ENCODE results near the gene NEURL2.

The NEURL2 gene

DNA sequence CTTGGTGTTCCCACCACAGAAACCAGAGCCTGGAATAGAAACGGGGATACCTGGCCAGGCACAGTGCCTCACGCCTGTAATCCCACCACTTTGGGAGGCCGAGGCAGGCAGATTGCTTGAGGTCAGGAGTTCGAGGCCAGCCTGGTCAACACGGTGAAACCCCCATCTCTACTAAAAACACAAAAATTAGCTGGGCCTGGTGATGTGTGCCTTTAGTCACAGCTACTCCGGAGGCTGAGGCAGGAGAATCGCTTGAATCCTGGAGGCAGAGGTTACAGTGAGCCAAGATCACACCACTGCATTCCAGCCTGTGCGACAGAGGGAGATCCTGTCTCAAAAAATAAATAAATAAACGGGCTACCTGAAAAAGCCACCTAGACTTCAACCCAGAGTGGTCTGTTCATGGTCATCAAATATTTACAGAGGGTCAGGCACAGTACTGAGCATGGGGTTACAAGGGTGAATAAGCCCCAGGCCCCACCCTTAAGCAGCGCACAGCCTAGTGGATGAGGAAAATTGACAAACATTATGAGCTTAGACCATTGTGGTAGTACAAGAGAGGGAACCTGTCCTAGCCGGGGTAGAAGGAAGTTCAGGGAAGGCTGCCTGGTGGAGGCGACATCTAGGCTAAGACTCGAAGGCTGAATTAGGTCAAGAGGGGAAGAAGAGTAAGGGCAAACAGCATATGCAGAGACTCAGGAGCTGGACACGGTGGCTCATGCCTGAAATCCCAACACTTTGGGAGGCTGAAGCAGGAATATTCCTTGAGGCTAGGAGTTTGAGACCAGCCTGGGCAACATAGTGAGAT lies 36.3 kb upstream of the NEURL2 start:
- Histone ChIP-seq H3K27me3 (ENCODE audit: insufficient read depth, low read length, poor library complexity) (no peaks in the 10 kb centered on the region), H3K36me3 (ENCODE audit: insufficient read depth, low read length) (no peaks in the 10 kb centered on the region), H3K27ac (ENCODE audit: low read length) (no peak overlapping the region), H3K4me2 (ENCODE audit: insufficient read depth, low read length) (no peak overlapping the region), H4K20me1 (ENCODE audit: insufficient read depth, low read length) (no peaks in the 10 kb centered on the region), H3K9ac (ENCODE audit: low read depth, low read length) (no peak overlapping the region), H3K79me2 (ENCODE audit: insufficient read depth, low read length) (no peaks in the 10 kb centered on the region), H3K4me1 (ENCODE audit: insufficient read depth, low read length) (no peaks in the 10 kb centered on the region), H3K9me3 (ENCODE audit: insufficient read depth, low read length, severe bottlenecking) (no peaks in the 10 kb centered on the region), H3K4me3 (ENCODE audit: low read depth in 1 of 2, low read length in 2 of 2) (no peak overlapping the region), H2AFZ (ENCODE audit: low read depth, low read length) (no peak overlapping the region)
- no peak for DNase-seq
- TF ChIP-seq EZH2 (IDR thresholded peaks at IDR 0.05; ENCODE audit: borderline replicate concordance, low read depth, low read length, severe bottlenecking) = no peak
- TF ChIP-seq, protein P1, sequence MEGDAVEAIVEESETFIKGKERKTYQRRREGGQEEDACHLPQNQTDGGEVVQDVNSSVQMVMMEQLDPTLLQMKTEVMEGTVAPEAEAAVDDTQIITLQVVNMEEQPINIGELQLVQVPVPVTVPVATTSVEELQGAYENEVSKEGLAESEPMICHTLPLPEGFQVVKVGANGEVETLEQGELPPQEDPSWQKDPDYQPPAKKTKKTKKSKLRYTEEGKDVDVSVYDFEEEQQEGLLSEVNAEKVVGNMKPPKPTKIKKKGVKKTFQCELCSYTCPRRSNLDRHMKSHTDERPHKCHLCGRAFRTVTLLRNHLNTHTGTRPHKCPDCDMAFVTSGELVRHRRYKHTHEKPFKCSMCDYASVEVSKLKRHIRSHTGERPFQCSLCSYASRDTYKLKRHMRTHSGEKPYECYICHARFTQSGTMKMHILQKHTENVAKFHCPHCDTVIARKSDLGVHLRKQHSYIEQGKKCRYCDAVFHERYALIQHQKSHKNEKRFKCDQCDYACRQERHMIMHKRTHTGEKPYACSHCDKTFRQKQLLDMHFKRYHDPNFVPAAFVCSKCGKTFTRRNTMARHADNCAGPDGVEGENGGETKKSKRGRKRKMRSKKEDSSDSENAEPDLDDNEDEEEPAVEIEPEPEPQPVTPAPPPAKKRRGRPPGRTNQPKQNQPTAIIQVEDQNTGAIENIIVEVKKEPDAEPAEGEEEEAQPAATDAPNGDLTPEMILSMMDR (IDR thresholded peaks at IDR 0.05; ENCODE audit: borderline replicate concordance, extremely low read depth, low read length, poor library complexity, severe bottlenecking) = no peak
- ATAC-seq (ENCODE audit: insufficient read depth, low read depth) = peak; percentile 18; the same call in 1 of the 3 replicates

DNA sequence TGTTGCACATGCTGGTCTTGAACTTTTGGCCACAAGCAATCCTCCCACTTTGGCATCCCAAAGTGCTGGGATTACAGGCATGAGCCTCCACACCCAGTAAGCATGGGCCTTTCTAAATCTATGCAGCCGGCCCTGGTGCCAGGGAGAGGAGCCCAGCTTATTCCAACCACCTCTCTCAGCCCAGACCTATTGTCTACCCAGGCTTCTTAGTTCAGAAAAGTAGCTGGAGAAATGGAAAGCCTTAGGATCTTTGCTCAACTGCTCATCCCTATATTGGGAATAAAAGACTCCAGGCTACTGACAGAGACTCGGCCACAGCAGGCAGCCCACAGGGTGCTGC lies 35.7 kb upstream of the NEURL2 start:
- no peak overlapping the region for H3K27ac ChIP-seq (ENCODE audit: low read length)
- ATAC-seq (ENCODE audit: insufficient read depth, low read depth) (no peak), DNase-seq (no peak)
- no peaks in the 10 kb centered on the region for H3K27me3 ChIP-seq (ENCODE audit: insufficient read depth, low read length, poor library complexity)
- H3K79me2 ChIP-seq (ENCODE audit: insufficient read depth, low read length) = no peaks in the 10 kb centered on the region
- no peak overlapping the region for H3K4me3 ChIP-seq (ENCODE audit: low read depth in 1 of 2, low read length in 2 of 2)
- H2AFZ ChIP-seq (ENCODE audit: low read depth, low read length) = no peak overlapping the region
- TF ChIP-seq EZH2 (IDR thresholded peaks at IDR 0.05; ENCODE audit: borderline replicate concordance, low read depth, low read length, severe bottlenecking) = no peak
- TF ChIP-seq, protein P1 (IDR thresholded peaks at IDR 0.05; ENCODE audit: borderline replicate concordance, extremely low read depth, low read length, poor library complexity, severe bottlenecking) = no peak
- no peak overlapping the region for H3K4me2 ChIP-seq (ENCODE audit: insufficient read depth, low read length)
- no peaks in the 10 kb centered on the region for H4K20me1 ChIP-seq (ENCODE audit: insufficient read depth, low read length)
- H3K9ac ChIP-seq (ENCODE audit: low read depth, low read length) = no peak overlapping the region
- H3K9me3 ChIP-seq (ENCODE audit: insufficient read depth, low read length, severe bottlenecking) = no peaks in the 10 kb centered on the region
- H3K4me1 ChIP-seq (ENCODE audit: insufficient read depth, low read length) = no peaks in the 10 kb centered on the region
- no peaks in the 10 kb centered on the region for H3K36me3 ChIP-seq (ENCODE audit: insufficient read depth, low read length)

DNA sequence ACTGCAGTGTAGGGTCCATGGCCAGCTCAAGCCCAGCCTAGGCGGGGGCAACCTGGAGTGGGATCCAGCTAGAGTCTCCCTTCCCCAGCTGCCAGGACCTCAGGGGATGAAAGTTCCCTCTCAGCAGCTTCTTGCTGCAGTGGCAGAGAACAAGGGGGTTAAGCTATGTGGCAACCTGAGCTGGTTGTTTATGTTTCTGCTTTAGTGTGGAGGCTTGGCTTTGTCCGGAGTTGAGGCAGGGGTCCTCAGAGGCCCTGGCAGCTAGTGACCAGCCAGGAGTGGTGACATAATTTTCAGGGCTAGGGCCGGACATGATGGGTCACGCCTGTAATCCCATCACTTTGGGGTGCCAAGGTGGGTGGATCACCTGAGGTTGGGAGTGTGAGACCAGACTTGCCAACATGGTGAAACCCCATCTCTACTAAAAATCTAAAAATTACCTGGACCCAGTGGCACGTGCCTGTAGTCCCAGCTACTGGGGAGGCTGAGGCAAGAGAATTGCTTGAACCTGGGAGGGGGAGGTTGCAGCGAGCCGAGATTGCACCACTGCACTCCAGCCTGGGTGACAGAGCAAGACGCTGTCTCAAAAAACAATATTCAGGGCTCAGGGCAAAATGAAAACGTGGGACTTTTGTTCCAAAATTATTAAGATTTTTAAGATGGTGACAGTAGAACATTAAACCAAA lies 35.0 kb upstream of the NEURL2 start:
- Histone ChIP-seq H2AFZ (ENCODE audit: low read depth, low read length) (no peak overlapping the region), H3K79me2 (ENCODE audit: insufficient read depth, low read length) (no peaks in the 10 kb centered on the region), H3K27me3 (ENCODE audit: insufficient read depth, low read length, poor library complexity) (peaks cover 1% of the 10 kb centered on the region), H3K27ac (ENCODE audit: low read length) (no peak overlapping the region), H3K36me3 (ENCODE audit: insufficient read depth, low read length) (no peaks in the 10 kb centered on the region), H3K9ac (ENCODE audit: low read depth, low read length) (no peak overlapping the region), H3K4me2 (ENCODE audit: insufficient read depth, low read length) (no peak overlapping the region), H3K4me3 (ENCODE audit: low read depth in 1 of 2, low read length in 2 of 2) (no peak overlapping the region), H4K20me1 (ENCODE audit: insufficient read depth, low read length) (no peaks in the 10 kb centered on the region), H3K4me1 (ENCODE audit: insufficient read depth, low read length) (no peaks in the 10 kb centered on the region), H3K9me3 (ENCODE audit: insufficient read depth, low read length, severe bottlenecking) (no peaks in the 10 kb centered on the region)
- ATAC-seq (ENCODE audit: insufficient read depth, low read depth) (no peak), DNase-seq (no peak)
- TF ChIP-seq EZH2 (IDR thresholded peaks at IDR 0.05; ENCODE audit: borderline replicate concordance, low read depth, low read length, severe bottlenecking) = no peak
- TF ChIP-seq, protein P1 (IDR thresholded peaks at IDR 0.05; ENCODE audit: borderline replicate concordance, extremely low read depth, low read length, poor library complexity, severe bottlenecking) = no peak

Measured in DND-41 (cell line).